Endodermal cell (in vitro differentiated cells): Measurements from ENCODE around the gene FUT2. TPM values are rescaled to one million over a fixed set of nuclear protein-coding genes. Genes with fewer than 3 reads are reported as not detected.

Experiments
- DNase-seq: peaks from one replicate; pipeline ENCODE4 v3.0.0-alpha.2; 2017
- H3K27ac ChIP-seq: 2 replicates; pipeline ENCODE4 v1.5.1; 2013; ENCODE audit warnings: mild to moderate bottlenecking, low read depth, low read length, moderate library complexity
- H3K27me3 ChIP-seq: 2 replicates; pipeline ENCODE4 v1.6.1; 2013; ENCODE audit warnings: mild to moderate bottlenecking, low read length, moderate library complexity; ENCODE audit not compliant: insufficient read depth, control insufficient read depth, poor library complexity, severe bottlenecking
- H3K36me3 ChIP-seq: 2 replicates; pipeline ENCODE4 v1.7.0; 2013; ENCODE audit warnings: mild to moderate bottlenecking, low read length, moderate library complexity; ENCODE audit not compliant: control insufficient read depth, insufficient read depth
- H3K4me1 ChIP-seq: one replicate; pipeline ENCODE4 v1.7.0; 2013; ENCODE audit warnings: low read length; ENCODE audit not compliant: control insufficient read depth, insufficient read depth
- H3K4me3 ChIP-seq: 2 replicates; pipeline ENCODE4 v1.5.1; 2013; ENCODE audit warnings: mild to moderate bottlenecking, low read length, moderate library complexity
- H3K9ac ChIP-seq: 2 replicates; pipeline ENCODE4 v1.6.1; 2013; ENCODE audit warnings: mild to moderate bottlenecking, low read length, moderate library complexity; ENCODE audit not compliant: poor library complexity, severe bottlenecking; ENCODE audit errors: extremely low read depth
- H3K9me3 ChIP-seq: 2 replicates; pipeline ENCODE4 v1.6.1; 2013; ENCODE audit warnings: mild to moderate bottlenecking, low read length, moderate library complexity; ENCODE audit not compliant: control insufficient read depth
- H3K27ac Mint-ChIP-seq: 2 replicates; pipeline ENCODE4 v1.8.0; 2020; ENCODE audit warnings: mixed read lengths
- H3K27me3 Mint-ChIP-seq: 2 replicates; pipeline ENCODE4 v1.8.0; 2021; ENCODE audit warnings: mild to moderate bottlenecking, mixed read lengths; ENCODE audit not compliant: insufficient read depth
- H3K36me3 Mint-ChIP-seq: 2 replicates; pipeline ENCODE4 v1.8.0; 2020; ENCODE audit warnings: low read depth, mixed read lengths
- H3K4me1 Mint-ChIP-seq: 2 replicates; pipeline ENCODE4 v1.8.0; 2020; ENCODE audit warnings: mixed read lengths
- H3K4me3 Mint-ChIP-seq: 2 replicates; pipeline ENCODE4 v1.8.0; 2020; ENCODE audit warnings: mild to moderate bottlenecking, moderate library complexity, mixed read lengths
- H3K9me3 Mint-ChIP-seq: 2 replicates; pipeline ENCODE4 v1.8.0; 2020; ENCODE audit warnings: mild to moderate bottlenecking, mixed read lengths
- WGBS, 2 experiments: methylation state at CpG; one replicate each; pipeline versions ENCODE4 v1.1.5 to v1.1.7; 2013; ENCODE audit warnings: missing lambda C conversion rate in 2 of 2, mixed read lengths in 1 of 2; ENCODE audit not compliant: insufficient coverage in 1 of 2, insufficient read length in 1 of 2; 5-methylcytosine and 5-hydroxymethylcytosine counted together
- total RNA-seq, 2 donors: library from RNA; stranded (reverse); fragmentation: NEBNext Ultra II Directional in 1 of 2; extraction: Animal tissue kit (Norgen Biotek cat#: 25700) in 1 of 2; gene quantifications; 2 replicates in 1 of 2; 3 replicates in 1 of 2; pipeline ENCODE4 v1.2.1, GENCODE V29; 2021
- TF ChIP-seq, protein P1 (sequence below): fragments of 200-600 bp; sonication (generic); conservative IDR thresholded peaks from 2 replicates; pipeline ENCODE4 v1.5.0; 2021; ENCODE audit warnings: antibody characterized with exemption, mild to moderate bottlenecking

FUT2 gene
- total RNA-seq, 2 donors from 2014 or later, result 5.8 to 11.0 TPM

DNA sequence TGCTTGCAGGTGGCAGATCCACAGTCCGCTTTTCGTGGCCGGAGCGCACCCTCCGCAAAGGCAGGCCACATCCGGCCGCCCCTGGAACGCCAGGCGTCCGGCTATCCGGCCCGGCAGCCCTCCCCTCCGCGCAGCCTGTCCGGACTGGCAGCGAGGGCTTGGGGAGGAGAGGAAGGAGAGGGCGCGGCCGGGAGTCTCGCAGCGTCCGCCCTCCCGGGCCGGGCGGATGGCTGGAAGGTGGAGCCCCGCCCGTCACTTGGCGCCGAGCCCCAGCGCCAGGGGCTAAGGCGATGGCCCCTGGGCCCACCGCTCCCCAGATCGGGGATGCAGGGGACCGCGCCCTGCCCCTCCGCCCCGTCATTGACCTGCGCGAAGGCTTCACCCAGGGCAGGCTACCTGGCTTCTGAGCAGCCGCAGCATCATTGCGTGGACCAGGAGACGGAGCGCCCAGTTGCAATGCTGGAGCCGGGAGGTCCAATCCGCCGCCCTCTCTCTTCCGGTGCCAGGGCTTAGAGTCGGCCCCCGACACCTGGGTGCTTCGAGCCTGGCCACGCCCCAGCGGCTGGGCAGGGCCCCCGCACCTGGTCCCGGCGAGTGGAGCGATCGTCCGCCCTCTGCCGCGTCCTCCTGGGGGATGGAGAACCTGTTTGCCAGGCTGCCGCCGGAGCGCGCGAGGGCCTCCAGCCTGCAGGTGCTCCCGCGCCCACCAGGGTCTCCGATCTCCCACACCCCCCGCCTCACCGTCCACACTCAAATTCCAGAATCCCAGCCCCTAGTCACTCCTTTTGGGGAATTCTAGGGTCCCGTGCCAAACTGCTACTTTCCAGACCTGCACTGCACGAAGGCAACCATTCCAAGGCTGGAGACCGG lies 57.0 kb downstream of the FUT2 start, which contains the start of gene FUT1:
Gene FUT1, minus strand, starts transcription at position 146 of the 870 bp plus-strand sequence. CDS start 1,360 bp downstream, outside the sequence.
- Mint-ChIP-seq H3K27ac (peak within 1 kb of the TSS; percentile 82), H3K4me3 (peak within 1 kb of the TSS; percentile 81), H3K27me3 (peaks cover 26% of the 10 kb centered on the region), H3K4me1 (peaks cover 11% of the 10 kb centered on the region), H3K9me3 (no peaks in the 10 kb centered on the region), H3K36me3 (peaks cover 9% of the 10 kb centered on the region)
- Histone ChIP-seq H3K9ac (peak within 1 kb of the TSS; percentile 22), H3K9me3 (no peaks in the 10 kb centered on the region), H3K27ac (no peak within 1 kb of the TSS), H3K27me3 (peaks cover 14% of the 10 kb centered on the region), H3K4me3 (peak within 1 kb of the TSS; percentile 84), H3K4me1 (no peaks in the 10 kb centered on the region), H3K36me3 (peaks cover 10% of the 10 kb centered on the region)
- 1 to 3% methylated on average over 48 to 73 of the region's 73 CpGs for WGBS, 2 experiments
- TF ChIP-seq, protein P1, sequence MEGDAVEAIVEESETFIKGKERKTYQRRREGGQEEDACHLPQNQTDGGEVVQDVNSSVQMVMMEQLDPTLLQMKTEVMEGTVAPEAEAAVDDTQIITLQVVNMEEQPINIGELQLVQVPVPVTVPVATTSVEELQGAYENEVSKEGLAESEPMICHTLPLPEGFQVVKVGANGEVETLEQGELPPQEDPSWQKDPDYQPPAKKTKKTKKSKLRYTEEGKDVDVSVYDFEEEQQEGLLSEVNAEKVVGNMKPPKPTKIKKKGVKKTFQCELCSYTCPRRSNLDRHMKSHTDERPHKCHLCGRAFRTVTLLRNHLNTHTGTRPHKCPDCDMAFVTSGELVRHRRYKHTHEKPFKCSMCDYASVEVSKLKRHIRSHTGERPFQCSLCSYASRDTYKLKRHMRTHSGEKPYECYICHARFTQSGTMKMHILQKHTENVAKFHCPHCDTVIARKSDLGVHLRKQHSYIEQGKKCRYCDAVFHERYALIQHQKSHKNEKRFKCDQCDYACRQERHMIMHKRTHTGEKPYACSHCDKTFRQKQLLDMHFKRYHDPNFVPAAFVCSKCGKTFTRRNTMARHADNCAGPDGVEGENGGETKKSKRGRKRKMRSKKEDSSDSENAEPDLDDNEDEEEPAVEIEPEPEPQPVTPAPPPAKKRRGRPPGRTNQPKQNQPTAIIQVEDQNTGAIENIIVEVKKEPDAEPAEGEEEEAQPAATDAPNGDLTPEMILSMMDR, result peak; percentile 67
- peak; percentile 98 for DNase-seq

DNA sequence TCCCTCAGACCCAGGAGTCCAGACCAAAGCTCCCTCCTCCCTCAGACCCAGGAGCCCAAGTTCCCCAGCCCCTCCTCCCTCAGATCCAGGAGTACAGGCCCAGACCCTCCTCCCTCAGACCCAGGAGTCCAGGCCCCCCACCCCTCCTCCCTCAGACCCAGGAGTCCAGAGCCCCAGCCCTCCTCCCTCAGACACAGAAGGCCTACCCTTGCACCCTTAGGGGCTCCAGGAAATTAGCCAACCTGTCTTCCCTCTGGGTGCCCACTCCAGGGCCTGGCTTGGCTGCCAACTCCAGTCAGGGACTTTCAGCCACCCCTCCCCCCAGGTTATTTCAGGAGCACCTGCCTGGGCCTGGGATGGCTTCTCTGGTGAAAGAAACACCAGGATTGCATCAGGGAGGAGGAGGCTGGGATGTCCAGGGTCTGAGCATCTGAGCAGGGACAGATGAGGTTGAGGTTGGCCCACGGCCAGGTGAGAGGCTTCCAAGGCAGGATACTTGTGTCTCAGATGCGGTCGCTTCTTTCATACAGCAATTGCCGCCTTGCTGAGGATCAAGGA lies 59.4 kb downstream of the FUT2 start, which contains the start of gene FGF21:
Gene FGF21, plus strand, starts transcription at position 441 of the 558 bp plus-strand sequence. CDS start 713 bp downstream, outside the sequence.
- H3K27ac ChIP-seq, result no peak within 1 kb of the TSS

More for the DNA sequence above, 59.4 kb downstream of the FUT2 start, which contains the start of gene FGF21:
- H3K4me3 Mint-ChIP-seq, result no peak within 1 kb of the TSS
- H3K36me3 ChIP-seq, result peaks cover 3% of the 10 kb centered on the region
- H3K27me3 ChIP-seq, result peaks cover 14% of the 10 kb centered on the region
- TF ChIP-seq, protein P1, result no peak
- H3K4me1 Mint-ChIP-seq, result peaks cover 11% of the 10 kb centered on the region
- H3K9me3 Mint-ChIP-seq, result no peaks in the 10 kb centered on the region
- peak; percentile 57 for DNase-seq
- peaks cover 26% of the 10 kb centered on the region for H3K27me3 Mint-ChIP-seq
- H3K36me3 Mint-ChIP-seq, result peaks cover 6% of the 10 kb centered on the region
- H3K9me3 ChIP-seq, result no peaks in the 10 kb centered on the region
- no peaks in the 10 kb centered on the region for H3K4me1 ChIP-seq
- H3K27ac Mint-ChIP-seq, result no peak within 1 kb of the TSS
- 89 to 93% methylated on average over 4 of the region's 4 CpGs for WGBS, 2 experiments
- no peak within 1 kb of the TSS for H3K4me3 ChIP-seq
- no peak within 1 kb of the TSS for H3K9ac ChIP-seq

Other genes starting within 250 kb of the FUT2 start
- 10 to 100 TPM; 36.6 to 39.2 TPM for gene GRWD1, start 250.0 kb upstream of the FUT2 start, total RNA-seq
- 1 to 10 TPM in 1 of 2 donors, under 1 TPM in 1; 0.73 to 1.1 TPM for gene KCNJ14, start 240.4 kb upstream of the FUT2 start, total RNA-seq
- gene CYTH2, start 226.6 kb upstream of the FUT2 start, total RNA-seq, result 100 to 1,000 TPM; 106 to 133 TPM
- gene LMTK3, start 184.1 kb upstream of the FUT2 start, total RNA-seq, result 10 to 100 TPM; 11.1 to 14.5 TPM
- gene SULT2B1, start 143.8 kb upstream of the FUT2 start, total RNA-seq, result 1 to 10 TPM in 1 of 2 donors, under 1 TPM in 1; 0.35 to 2.4 TPM
- gene SPACA4, start 89.2 kb upstream of the FUT2 start, total RNA-seq, result not detected
- 1 to 10 TPM; 4.4 to 5.7 TPM for gene FAM83E, start 80.9 kb upstream of the FUT2 start, total RNA-seq
- gene RPL18, start 76.8 kb upstream of the FUT2 start, total RNA-seq, result 1,000 to 10,000 TPM; 1,531 to 1,574 TPM
- gene SPHK2, start 76.5 kb upstream of the FUT2 start, total RNA-seq, result 100 to 1,000 TPM in 1 of 2 donors, 10 to 100 TPM in 1; 99.5 to 114 TPM
- gene DBP, start 58.6 kb upstream of the FUT2 start, total RNA-seq, result 10 to 100 TPM in 1 of 2 donors, 1 to 10 TPM in 1; 5.3 to 13.1 TPM
- gene CA11, start 49.8 kb upstream of the FUT2 start, total RNA-seq, result 10 to 100 TPM; 75.0 to 82.6 TPM
- 1 to 10 TPM; 1.2 to 1.4 TPM for gene NTN5, start 23.0 kb upstream of the FUT2 start, total RNA-seq
- gene MAMSTR, start 23.8 kb downstream of the FUT2 start, total RNA-seq, result 1 to 10 TPM; 1.9 to 2.3 TPM
- gene RASIP1, start 44.6 kb downstream of the FUT2 start, total RNA-seq, result 1 to 10 TPM; 3.4 to 5.2 TPM
- gene IZUMO1, start 50.9 kb downstream of the FUT2 start, total RNA-seq, result under 1 TPM; 0.22 to 0.80 TPM
- 1 to 10 TPM; 5.4 to 6.3 TPM for gene FUT1, start 56.7 kb downstream of the FUT2 start, total RNA-seq
- gene FGF21, start 59.6 kb downstream of the FUT2 start, total RNA-seq, result not detected
- gene BCAT2, start 115.1 kb downstream of the FUT2 start, total RNA-seq, result 100 to 1,000 TPM in 1 of 2 donors, 10 to 100 TPM in 1; 84.8 to 101 TPM
- gene HSD17B14, start 140.5 kb downstream of the FUT2 start, total RNA-seq, result 10 to 100 TPM; 43.0 to 81.0 TPM
- 1 to 10 TPM; 6.6 to 7.0 TPM for gene PLEKHA4, start 172.6 kb downstream of the FUT2 start, total RNA-seq
- 10 to 100 TPM; 41.5 to 45.0 TPM for gene PPP1R15A, start 176.4 kb downstream of the FUT2 start, total RNA-seq
- gene TULP2, start 202.8 kb downstream of the FUT2 start, total RNA-seq, result 1 to 10 TPM; 1.2 to 2.1 TPM
- 100 to 1,000 TPM; 177 to 222 TPM for gene NUCB1, start 204.3 kb downstream of the FUT2 start, total RNA-seq
- gene DHDH, start 237.7 kb downstream of the FUT2 start, total RNA-seq, result 1 to 10 TPM in 1 of 2 donors, under 1 TPM in 1; 0.44 to 2.3 TPM